AG09309 (cell line): ENCODE measurements around the gene HPSE2.

Experiments
- DNase-seq: peaks from one replicate; pipeline ENCODE4 v3.0.0-alpha.2; 2010; ENCODE audit warnings: low read depth
- H3K4me3 ChIP-seq: 2 replicates; pipeline ENCODE4 v1.5.1; 2011; ENCODE audit warnings: mild to moderate bottlenecking, low read depth, low read length, moderate library complexity; ENCODE audit not compliant: control insufficient read depth
- CTCF ChIP-seq: IDR thresholded peaks from 2 replicates; pipeline ENCODE4 v1.5.1; 2011; ENCODE audit warnings: mild to moderate bottlenecking, low read depth, low read length, inconsistent platforms; ENCODE audit not compliant: insufficient read depth, control insufficient read depth; ENCODE audit errors: missing control alignments

The HPSE2 gene

GRCh38 chr10:98613446-98613845, 622.2 kb downstream of the HPSE2 start:
- H3K4me3 ChIP-seq: no peak overlapping the region
- TF ChIP-seq CTCF: no peak
- DNase-seq: no peak

GRCh38 chr10:98611436-98611835, 624.2 kb downstream of the HPSE2 start:
- no peak overlapping the region for H3K4me3 ChIP-seq
- no peak for DNase-seq
- no peak for TF ChIP-seq CTCF

- no peak for TF ChIP-seq CTCF
- no peak for DNase-seq
- no peak overlapping the region for H3K4me3 ChIP-seq
Measured at GRCh38 chr10:98610836-98611235, 624.8 kb downstream of the HPSE2 start.

DNA sequence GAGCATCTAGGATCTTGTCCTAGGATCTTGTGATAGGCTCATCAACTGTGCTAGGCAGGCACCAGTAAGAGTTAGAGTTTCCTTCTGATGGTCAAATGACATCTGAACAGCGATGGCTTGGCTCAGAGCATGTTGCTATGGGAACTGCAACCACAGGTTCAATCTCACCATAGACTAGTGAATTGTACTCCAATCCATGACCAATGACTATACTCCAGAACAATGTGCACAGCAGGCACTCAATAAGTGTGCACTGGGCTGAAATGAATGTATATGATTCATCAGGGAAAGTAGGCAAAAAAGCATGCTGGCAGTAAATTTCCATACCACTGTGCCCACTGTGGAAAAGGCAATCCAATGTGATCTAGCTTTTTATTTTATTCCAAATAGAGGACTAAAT, 625.4 kb downstream of the HPSE2 start:
- TF ChIP-seq CTCF: no peak
- no peak overlapping the region for H3K4me3 ChIP-seq
- DNase-seq: no peak

DNA sequence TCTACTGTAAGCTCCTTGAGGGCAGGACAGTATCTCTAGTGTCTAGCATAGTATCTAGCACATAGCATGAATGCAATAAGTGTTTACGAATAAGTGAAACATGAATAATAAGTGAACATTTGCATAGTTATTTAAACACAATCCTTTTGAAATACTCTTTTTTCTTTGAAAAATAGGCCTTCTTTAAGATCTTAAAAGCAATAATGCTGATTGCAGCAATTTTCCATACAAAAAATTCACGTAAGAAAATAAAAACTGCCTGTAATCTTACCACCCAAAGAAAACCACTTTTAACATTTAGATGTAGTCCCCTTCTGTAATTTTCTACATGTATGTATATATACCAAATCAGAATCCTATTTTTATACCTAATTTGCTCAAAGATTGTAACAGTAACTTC, 626.4 kb downstream of the HPSE2 start:
- no peak overlapping the region for H3K4me3 ChIP-seq
- DNase-seq: no peak

DNA sequence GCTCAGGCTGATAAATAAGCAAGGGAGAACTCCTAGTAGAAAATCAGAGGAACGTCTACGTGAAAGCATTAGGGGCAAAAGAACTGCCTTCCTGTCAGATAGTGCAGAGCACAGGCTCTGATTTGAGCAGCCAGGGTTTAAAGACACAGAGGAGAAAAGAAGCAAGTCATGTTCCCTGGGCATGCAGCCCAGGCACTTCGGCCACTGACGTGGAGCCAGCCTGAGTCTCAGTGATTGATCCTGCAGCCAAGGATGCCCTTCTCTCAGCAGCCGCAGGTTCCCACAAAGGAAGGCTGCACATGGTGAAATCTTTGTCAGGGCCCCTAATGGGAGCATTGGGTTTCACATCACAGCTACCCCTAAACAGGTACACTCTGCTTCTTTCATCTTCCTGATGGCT, 627.2 kb downstream of the HPSE2 start:
- DNase-seq: no peak
- no peak for TF ChIP-seq CTCF
- no peak overlapping the region for H3K4me3 ChIP-seq

More for the DNA sequence above, 626.4 kb downstream of the HPSE2 start:
- no peak for TF ChIP-seq CTCF

DNA sequence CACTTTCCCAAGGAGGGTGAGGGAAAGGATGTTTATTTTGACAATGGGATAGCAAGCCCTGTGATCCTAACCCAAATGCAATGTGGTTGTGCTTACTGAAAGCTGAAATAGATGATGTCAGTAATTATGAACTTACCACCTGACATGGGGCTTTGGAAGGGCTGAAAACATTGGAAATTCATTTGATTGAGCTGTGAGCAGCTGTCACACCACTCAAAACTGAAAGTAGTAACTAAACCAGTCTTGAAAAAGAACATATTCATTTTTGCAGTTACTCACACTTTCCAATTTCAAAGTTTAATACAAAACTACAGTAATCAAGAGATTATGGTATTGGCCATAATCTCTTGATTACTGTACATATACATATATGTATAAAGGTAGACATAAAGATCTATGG, 633.4 kb downstream of the HPSE2 start:
- TF ChIP-seq CTCF: no peak
- DNase-seq: no peak
- H3K4me3 ChIP-seq: no peak overlapping the region
